ENCODE results near the gene RAF1. TPM values are rescaled to one million over a fixed set of nuclear protein-coding genes. Genes with fewer than 3 reads are reported as not detected.

RAF1 gene
- total and polyA plus RNA-seq, 2 of the 8 experiments (the other 6 are each of a cell fraction or from before 2014, with no cell fraction given) = 103 to 118 TPM

DNA sequence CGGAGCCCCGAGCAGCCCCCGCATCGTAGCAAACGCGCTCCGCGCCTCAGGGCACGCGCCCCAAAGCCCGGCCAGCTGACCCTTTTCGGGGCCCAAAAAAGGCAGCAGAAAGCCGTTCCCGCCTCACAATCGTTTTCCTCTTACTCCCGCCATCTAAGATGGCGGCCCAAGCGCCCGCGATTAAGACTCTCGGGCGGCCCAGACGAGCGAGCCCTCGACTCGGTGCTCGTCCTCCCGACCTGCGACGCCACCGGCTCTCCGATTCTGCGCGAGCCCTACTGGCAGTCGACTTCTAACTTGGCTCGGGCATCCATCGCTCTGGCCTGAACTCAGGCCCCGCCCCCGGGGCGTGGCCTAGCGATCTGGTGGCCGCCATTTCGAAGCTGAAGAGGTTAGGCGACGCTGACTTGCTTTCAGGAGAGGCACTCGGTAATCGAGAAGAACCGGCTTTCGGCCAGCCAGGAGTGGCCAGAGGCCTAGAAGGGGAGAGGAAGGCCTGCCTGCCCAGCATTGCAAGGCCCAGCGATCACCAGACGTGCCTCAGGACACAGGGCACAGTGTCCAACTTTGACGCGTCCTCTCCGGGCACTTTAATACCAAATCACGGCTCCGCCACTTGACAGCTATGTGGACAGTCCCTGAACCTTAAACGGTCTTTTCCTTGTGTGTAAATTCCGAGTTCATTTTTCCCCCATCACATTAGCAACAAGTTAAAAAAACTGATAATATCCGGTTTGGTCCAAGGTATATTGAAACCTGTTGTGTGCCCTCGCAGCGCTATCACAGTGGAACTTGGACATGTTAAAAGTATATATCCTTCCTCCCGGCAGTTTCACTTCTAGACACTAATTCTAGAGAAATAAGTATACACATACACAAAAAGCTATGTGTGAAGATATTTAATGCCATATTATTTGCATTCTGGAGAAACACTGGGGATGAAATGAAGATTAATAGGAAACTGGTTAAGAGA is at the start of gene RAF1 (continued):
- TF ChIP-seq, protein P1, sequence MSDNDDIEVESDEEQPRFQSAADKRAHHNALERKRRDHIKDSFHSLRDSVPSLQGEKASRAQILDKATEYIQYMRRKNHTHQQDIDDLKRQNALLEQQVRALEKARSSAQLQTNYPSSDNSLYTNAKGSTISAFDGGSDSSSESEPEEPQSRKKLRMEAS (IDR thresholded peaks at IDR 0.05) = peak; percentile 44; the same call in 1 of the 2 replicates
- no peak for TF ChIP-seq CBX5 (IDR thresholded peaks at IDR 0.05; ENCODE audit: low read depth, low read length)
- TF ChIP-seq SUZ12 (IDR thresholded peaks at IDR 0.05; ENCODE audit: low read length) = no peak
- TF ChIP-seq RBBP5 (IDR thresholded peaks at IDR 0.05; ENCODE audit: borderline replicate concordance, low read depth, low read length) = peak; percentile 98
- no peak for TF ChIP-seq POU5F1 (IDR thresholded peaks at IDR 0.05; ENCODE audit: low read depth, low read length)
- TF ChIP-seq SP4 (IDR thresholded peaks at IDR 0.05; ENCODE audit: low read length) = peak; percentile 88
- no peak for TF ChIP-seq ZNF274 (IDR thresholded peaks at IDR 0.05; ENCODE audit: borderline replicate concordance, extremely low read depth, low read length)
- TF ChIP-seq, protein P2, sequence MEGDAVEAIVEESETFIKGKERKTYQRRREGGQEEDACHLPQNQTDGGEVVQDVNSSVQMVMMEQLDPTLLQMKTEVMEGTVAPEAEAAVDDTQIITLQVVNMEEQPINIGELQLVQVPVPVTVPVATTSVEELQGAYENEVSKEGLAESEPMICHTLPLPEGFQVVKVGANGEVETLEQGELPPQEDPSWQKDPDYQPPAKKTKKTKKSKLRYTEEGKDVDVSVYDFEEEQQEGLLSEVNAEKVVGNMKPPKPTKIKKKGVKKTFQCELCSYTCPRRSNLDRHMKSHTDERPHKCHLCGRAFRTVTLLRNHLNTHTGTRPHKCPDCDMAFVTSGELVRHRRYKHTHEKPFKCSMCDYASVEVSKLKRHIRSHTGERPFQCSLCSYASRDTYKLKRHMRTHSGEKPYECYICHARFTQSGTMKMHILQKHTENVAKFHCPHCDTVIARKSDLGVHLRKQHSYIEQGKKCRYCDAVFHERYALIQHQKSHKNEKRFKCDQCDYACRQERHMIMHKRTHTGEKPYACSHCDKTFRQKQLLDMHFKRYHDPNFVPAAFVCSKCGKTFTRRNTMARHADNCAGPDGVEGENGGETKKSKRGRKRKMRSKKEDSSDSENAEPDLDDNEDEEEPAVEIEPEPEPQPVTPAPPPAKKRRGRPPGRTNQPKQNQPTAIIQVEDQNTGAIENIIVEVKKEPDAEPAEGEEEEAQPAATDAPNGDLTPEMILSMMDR (IDR thresholded peaks at IDR 0.05; ENCODE audit: control extremely low read depth in 1 of 3, insufficient read depth in 1 of 3, low read depth in 1 of 3, low read length in 3 of 3) = peak in 1 of 3 experiments; percentile 14; a peak in 1 of 4 replicates
- no peak; the same call in 1 of the 2 replicates for TF ChIP-seq CHD2 (IDR thresholded peaks at IDR 0.05; ENCODE audit: low read length)
- peak; percentile 49 for TF ChIP-seq NRF1 (IDR thresholded peaks at IDR 0.05; ENCODE audit: low read depth, low read length)
- no peak for TF ChIP-seq SP2 (IDR thresholded peaks at IDR 0.05; ENCODE audit: low read length)
- peak; percentile 66 to 73 for TF ChIP-seq POLR2A (IDR thresholded peaks at IDR 0.05; ENCODE audit: control extremely low read depth in 1 of 2, low read depth in 2 of 2, low read length in 2 of 2)
- TF ChIP-seq BACH1 (IDR thresholded peaks at IDR 0.05; ENCODE audit: low read length) = no peak
- no peak for TF ChIP-seq SIRT6 (IDR thresholded peaks at IDR 0.05; ENCODE audit: low read length)
- TF ChIP-seq POLR2AphosphoS5 (IDR thresholded peaks at IDR 0.05; ENCODE audit: low read depth, low read length) = peak; percentile 81
- TF ChIP-seq RFX5 (IDR thresholded peaks at IDR 0.05; ENCODE audit: borderline replicate concordance, low read depth, low read length) = no peak
- TF ChIP-seq SIX5 (IDR thresholded peaks at IDR 0.05; ENCODE audit: low read depth, low read length) = no peak
